HCT116 (cell line): ENCODE measurements around the gene TREML1. TPM values are rescaled to one million over a fixed set of nuclear protein-coding genes. Genes with fewer than 3 reads are reported as not detected.

Source experiments
- ATAC-seq: fragments of 200-7000 bp; cut with Tn5 transposase; 2 replicates; pipeline ENCODE4 v1.9.1; 2020; ENCODE audit warnings: mild to moderate bottlenecking, moderate library complexity
- BruUV-seq: library from RNA; stranded (reverse); fragments of 400-500 nt; replicated peaks from 2 replicates; lab custom pipeline; 2021; lab: Mats Ljungman, UMichigan
- CTCF ChIA-PET: fragments of 300-600 bp; sonication (Branson Sonifier 250); formaldehyde crosslinking; loops from one replicate; lab custom pipeline; 2021; ENCODE audit warnings: antibody characterized with exemption; lab: Charles Lee
- POLR2A ChIA-PET: fragments of 300-600, 350-600 bp; sonication (Branson Sonifier 250); formaldehyde crosslinking; loops from one replicate; lab custom pipeline; 2021; ENCODE audit warnings: antibody characterized with exemption; lab: Charles Lee
- RAD21 ChIA-PET, 2 experiments: fragments of 300-600 bp; sonication (Branson Sonifier 250); formaldehyde crosslinking; loops; one replicate each; lab custom pipeline; 2023; ENCODE audit warnings: low total read pairs in 2 of 2; ENCODE audit not compliant: uncharacterized antibody in 2 of 2, unreplicated experiment in 2 of 2, low non-redundant PET in 1 of 2; lab: Charles Lee
- DNase-seq: peaks from one replicate; pipeline ENCODE4 v3.0.0-alpha.2; 2010; ENCODE audit warnings: low read depth, low spot score
- H2AFZ ChIP-seq: fragments of 200-600 bp; shearing (Covaris generic), sonication (generic); 2 replicates; pipeline ENCODE4 v1.6.1; 2017; ENCODE audit warnings: low read depth, mixed run types, mixed read lengths, antibody characterized with exemption, low read length; ENCODE audit not compliant: poor library complexity, severe bottlenecking
- H3K27ac ChIP-seq: 2 replicates; pipeline ENCODE4 v1.5.1; 2012; ENCODE audit warnings: low read depth, low read length
- H3K27me3 ChIP-seq: fragments of 200-600 bp; sonication (generic); 2 replicates; pipeline ENCODE4 v1.6.1; 2016; ENCODE audit warnings: mixed run types, low read length, mixed read lengths; ENCODE audit not compliant: insufficient read depth
- H3K36me3 ChIP-seq, 2 experiments: fragments of 200-500 bp in 1 of 2; fragments of 200-600 bp in 1 of 2; sonication (Bioruptor generic) in 1 of 2; sonication (generic) in 1 of 2; 2 replicates each; pipeline versions ENCODE4 v1.5.1 to v1.6.1; 2014 to 2016; ENCODE audit warnings: low read length in 2 of 2, inconsistent platforms in 1 of 2, mixed read lengths in 1 of 2, mixed run types in 1 of 2; ENCODE audit not compliant: insufficient read depth in 2 of 2, control insufficient read depth in 1 of 2
- H3K4me1 ChIP-seq, 2 experiments: fragments of 200-600 bp in 1 of 2; sonication (generic) in 1 of 2; 2 replicates each; pipeline versions ENCODE4 v1.5.1 to v1.6.1; 2012 to 2017; ENCODE audit warnings: low read length in 2 of 2, inconsistent platforms in 1 of 2, mild to moderate bottlenecking in 1 of 2, mixed read lengths in 1 of 2, mixed run types in 1 of 2, moderate library complexity in 1 of 2; ENCODE audit not compliant: insufficient read depth in 2 of 2, control insufficient read depth in 1 of 2
- H3K4me2 ChIP-seq: fragments of 200-600 bp; sonication (generic); 2 replicates; pipeline ENCODE4 v1.6.1; 2017; ENCODE audit warnings: mixed run types, low read length, mixed read lengths
- H3K4me3 ChIP-seq, 2 experiments: fragments of 200-600 bp in 1 of 2; sonication (generic) in 1 of 2; replicated peaks in 1 of 2; 2 replicates each; pipeline ENCODE4 v1.5.1; 2011 to 2016; ENCODE audit warnings: low read length in 2 of 2, control low read depth in 1 of 2, low read depth in 1 of 2, mild to moderate bottlenecking in 1 of 2, mixed read lengths in 1 of 2, mixed run types in 1 of 2
- H3K79me2 ChIP-seq: fragments of 200-600 bp; sonication (generic); 2 replicates; pipeline ENCODE4 v1.6.1; 2017; ENCODE audit warnings: mild to moderate bottlenecking, mixed run types, low read length, moderate library complexity, mixed read lengths; ENCODE audit not compliant: insufficient read depth
- H3K9ac ChIP-seq: fragments of 200-600 bp; sonication (generic); 2 replicates; pipeline ENCODE4 v1.6.1; 2016; ENCODE audit warnings: low read length, mixed read lengths
- H3K9me2 ChIP-seq: fragments of 200-600 bp; sonication (generic), shearing (Covaris generic); 2 replicates; pipeline ENCODE4 v1.6.1; 2017; ENCODE audit warnings: mixed run types, mild to moderate bottlenecking, moderate library complexity; ENCODE audit not compliant: insufficient read depth
- H3K9me3 ChIP-seq, 2 experiments: fragments of 200-500 bp in 1 of 2; fragments of 200-600 bp in 1 of 2; sonication (Bioruptor generic) in 1 of 2; sonication (generic) in 1 of 2; 2 replicates each; pipeline ENCODE4 v1.6.1; 2014 to 2017; ENCODE audit warnings: low read length in 2 of 2, mixed read lengths in 2 of 2, inconsistent platforms in 1 of 2, low read depth in 1 of 2, mild to moderate bottlenecking in 1 of 2, mixed run types in 1 of 2, moderate library complexity in 1 of 2; ENCODE audit not compliant: control insufficient read depth in 1 of 2, insufficient read depth in 1 of 2
- H4K20me1 ChIP-seq: fragments of 200-600 bp; sonication (generic), shearing (Covaris generic); 2 replicates; pipeline ENCODE4 v1.6.1; 2017; ENCODE audit warnings: mixed run types, mild to moderate bottlenecking, moderate library complexity; ENCODE audit not compliant: insufficient read depth
- CBX3 ChIP-seq: IDR thresholded peaks from 2 replicates; pipeline ENCODE4 v1.6.1; 2012; ENCODE audit warnings: low read depth
- ELF1 ChIP-seq: IDR thresholded peaks from 2 replicates; pipeline ENCODE4 v1.6.1; 2012; ENCODE audit warnings: low read depth, borderline replicate concordance
- EZH2 ChIP-seq: fragments of 200-600 bp; sonication (generic); IDR thresholded peaks from 2 replicates; pipeline ENCODE4 v1.6.1; 2017; ENCODE audit warnings: antibody characterized with exemption, mixed run types
- EZH2phosphoT487 ChIP-seq: fragments of 200-600 bp; IDR thresholded peaks from 2 replicates; pipeline ENCODE4 v1.6.1; 2018; ENCODE audit warnings: antibody characterized with exemption, borderline replicate concordance
- JUND ChIP-seq: IDR thresholded peaks from 2 replicates; pipeline ENCODE4 v1.6.1; 2012
- POLR2A ChIP-seq: IDR thresholded peaks from 2 replicates; pipeline ENCODE4 v1.7.0; 2011; ENCODE audit warnings: borderline replicate concordance; ENCODE audit not compliant: insufficient read depth, insufficient read length; ENCODE audit errors: extremely low read depth
- POLR2AphosphoS5 ChIP-seq: IDR thresholded peaks from 2 replicates; pipeline ENCODE4 v1.6.1; 2011; ENCODE audit warnings: mild to moderate bottlenecking, low read depth, low read length, moderate library complexity
- RAD21 ChIP-seq: IDR thresholded peaks from 2 replicates; pipeline ENCODE4 v1.6.1; 2012; ENCODE audit warnings: low read depth, mild to moderate bottlenecking
- SP1 ChIP-seq: IDR thresholded peaks from 2 replicates; pipeline ENCODE4 v1.6.1; 2012; ENCODE audit warnings: low read depth
- YY1 ChIP-seq: IDR thresholded peaks from 2 replicates; pipeline ENCODE4 v1.6.1; 2011; ENCODE audit warnings: low read length, low read depth, moderate library complexity, mild to moderate bottlenecking; ENCODE audit not compliant: insufficient replicate concordance; ENCODE audit errors: extremely low read depth
- ZNF274 ChIP-seq: fragments of 200-500 bp; sonication (Bioruptor generic); IDR thresholded peaks from 2 replicates; pipeline ENCODE4 v1.6.1; 2014; ENCODE audit warnings: mild to moderate bottlenecking, low read depth, low read length, inconsistent platforms
- intact Hi-C: fragments of 100-400 bp; cut with micrococcal nuclease; formaldehyde crosslinking; loops from 2 replicates; pipeline ENCODE4 v1.10.0; 2022
- total RNA-seq: library from RNA; stranded (reverse); gene quantifications from one replicate; pipeline ENCODE4 v1.2.1, GENCODE V29; 2021; ENCODE audit not compliant: unreplicated experiment
- TF ChIP-seq, protein P1 (sequence below), 3 experiments: fragments of 200-600 bp in 1 of 3; sonication (generic) in 1 of 3; IDR thresholded peaks in 2 of 3; conservative IDR thresholded peaks in 1 of 3; 2 replicates each; pipeline ENCODE4 v1.5.1; 2012 to 2017; ENCODE audit warnings: low read depth in 2 of 3, low read length in 2 of 3, antibody characterized with exemption in 1 of 3, borderline replicate concordance in 1 of 3, control low read depth in 1 of 3, mild to moderate bottlenecking in 1 of 3, mixed read lengths in 1 of 3, mixed run types in 1 of 3, moderate library complexity in 1 of 3; ENCODE audit not compliant: insufficient read depth in 1 of 3
- TF ChIP-seq, protein P2 (sequence below): IDR thresholded peaks from 2 replicates; pipeline ENCODE4 v1.6.1; 2012; ENCODE audit warnings: low read depth

TREML1 gene
- total RNA-seq, 1 experiment from 2014 or later: not detected

DNA sequence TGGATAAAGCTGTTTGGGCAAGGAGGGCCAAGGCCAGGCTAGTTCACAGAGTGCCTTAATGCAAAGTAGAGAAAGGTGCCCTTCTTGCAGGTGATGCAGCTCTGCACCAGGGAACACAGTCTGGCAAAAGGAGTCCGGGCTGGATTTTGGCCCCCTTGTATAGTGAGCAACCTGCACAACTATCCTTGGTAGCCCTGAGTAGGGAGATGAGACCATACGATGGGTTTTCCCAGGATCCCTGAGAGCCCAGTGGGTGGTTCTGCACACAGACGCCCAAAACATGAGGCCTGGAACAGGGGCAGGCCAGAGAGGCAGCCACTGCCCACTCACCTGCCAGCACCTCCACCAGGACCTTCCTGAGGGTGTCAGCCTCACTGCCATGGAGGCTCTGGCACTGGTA, 6.8 kb upstream of the TREML1 start:
- POLR2A ChIA-PET: no interaction called here
- Histone ChIP-seq H2AFZ (no peak overlapping the region), H3K4me3 (no peak overlapping the region), H3K9me3 (no peaks in the 10 kb centered on the region), H3K4me2 (no peak overlapping the region), H3K27me3 (peaks cover 34% of the 10 kb centered on the region), H3K4me1 (no peaks in the 10 kb centered on the region), H3K36me3 (no peaks in the 10 kb centered on the region)
- BruUV-seq: no TSS peak
- DNase-seq: no peak
- no peak for ATAC-seq
- TF ChIP-seq JUND: no peak
- no peak for TF ChIP-seq YY1
- TF ChIP-seq SP1: no peak
- no peak for TF ChIP-seq POLR2AphosphoS5
- no peak for TF ChIP-seq ELF1
- TF ChIP-seq CBX3: no peak
- TF ChIP-seq, all 23 proteins: peak for 0
- no peaks in the 10 kb centered on the region for H4K20me1 ChIP-seq
- H3K9ac ChIP-seq: no peak overlapping the region
- intact Hi-C loops: no loop called here
- H3K9me2 ChIP-seq: no peaks in the 10 kb centered on the region
- H3K27ac ChIP-seq: no peak overlapping the region
- CTCF ChIA-PET: no interaction called here
- no peaks in the 10 kb centered on the region for H3K79me2 ChIP-seq
- RAD21 ChIA-PET: no interaction called here

DNA sequence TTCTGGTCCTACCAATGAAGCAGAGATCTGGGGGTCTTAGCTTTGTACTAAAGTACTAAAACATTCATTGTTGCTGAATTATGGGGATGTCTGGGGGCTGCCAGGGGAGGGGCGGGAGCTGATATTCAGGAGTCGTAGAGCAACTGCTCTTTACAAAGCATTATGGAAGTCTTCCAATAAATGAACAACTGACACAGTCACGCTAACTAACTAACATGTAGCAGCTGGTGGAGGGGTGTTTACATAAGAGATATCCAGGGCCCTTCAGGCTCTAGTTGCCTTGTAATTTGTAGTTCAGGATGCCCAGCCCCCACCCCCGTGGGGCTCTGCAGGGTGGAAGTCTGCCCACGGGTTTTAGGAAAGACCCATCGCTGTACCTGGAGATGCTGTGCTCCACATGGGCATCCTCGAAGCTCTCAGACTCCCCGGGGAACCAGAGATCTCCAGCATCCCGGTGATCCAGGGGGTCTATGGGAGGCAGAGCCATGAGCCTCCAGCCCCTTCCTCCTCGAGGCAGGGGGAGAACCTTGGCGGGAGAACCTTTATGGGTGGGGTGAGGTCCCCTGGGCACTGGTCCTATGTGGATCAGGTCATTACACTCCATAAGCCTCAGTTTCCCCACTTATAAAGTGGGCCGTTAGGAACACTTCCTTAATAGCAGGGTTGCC, 5.4 kb upstream of the TREML1 start:
- Histone ChIP-seq H3K9ac (no peak overlapping the region), H3K4me3 (no peak overlapping the region), H3K9me2 (no peaks in the 10 kb centered on the region), H3K36me3 (no peaks in the 10 kb centered on the region), H3K4me2 (no peak overlapping the region), H3K27ac (no peak overlapping the region), H3K4me1 (no peaks in the 10 kb centered on the region), H2AFZ (no peak overlapping the region), H3K79me2 (no peaks in the 10 kb centered on the region), H3K27me3 (peaks cover 26% of the 10 kb centered on the region; the same call in 1 of the 2 replicates), H3K9me3 (no peaks in the 10 kb centered on the region), H4K20me1 (no peaks in the 10 kb centered on the region)
- no TSS peak for BruUV-seq
- RAD21 ChIA-PET: no interaction called here
- POLR2A ChIA-PET: no interaction called here
- DNase-seq (no peak), ATAC-seq (no peak)
- CTCF ChIA-PET: no interaction called here
- intact Hi-C loops: no loop called here
- no peak for TF ChIP-seq EZH2
- no peak for TF ChIP-seq CBX3
- TF ChIP-seq, protein P1, sequence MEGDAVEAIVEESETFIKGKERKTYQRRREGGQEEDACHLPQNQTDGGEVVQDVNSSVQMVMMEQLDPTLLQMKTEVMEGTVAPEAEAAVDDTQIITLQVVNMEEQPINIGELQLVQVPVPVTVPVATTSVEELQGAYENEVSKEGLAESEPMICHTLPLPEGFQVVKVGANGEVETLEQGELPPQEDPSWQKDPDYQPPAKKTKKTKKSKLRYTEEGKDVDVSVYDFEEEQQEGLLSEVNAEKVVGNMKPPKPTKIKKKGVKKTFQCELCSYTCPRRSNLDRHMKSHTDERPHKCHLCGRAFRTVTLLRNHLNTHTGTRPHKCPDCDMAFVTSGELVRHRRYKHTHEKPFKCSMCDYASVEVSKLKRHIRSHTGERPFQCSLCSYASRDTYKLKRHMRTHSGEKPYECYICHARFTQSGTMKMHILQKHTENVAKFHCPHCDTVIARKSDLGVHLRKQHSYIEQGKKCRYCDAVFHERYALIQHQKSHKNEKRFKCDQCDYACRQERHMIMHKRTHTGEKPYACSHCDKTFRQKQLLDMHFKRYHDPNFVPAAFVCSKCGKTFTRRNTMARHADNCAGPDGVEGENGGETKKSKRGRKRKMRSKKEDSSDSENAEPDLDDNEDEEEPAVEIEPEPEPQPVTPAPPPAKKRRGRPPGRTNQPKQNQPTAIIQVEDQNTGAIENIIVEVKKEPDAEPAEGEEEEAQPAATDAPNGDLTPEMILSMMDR (IDR thresholded peaks at IDR 0.05 in 2 of 3, conservative IDR thresholded peaks at IDR 0.05 in 1 of 3; ENCODE audit: borderline replicate concordance in 1 of 3, insufficient read depth in 1 of 3, low read depth in 2 of 3, low read length in 2 of 3): no peak
- TF ChIP-seq, protein P2, sequence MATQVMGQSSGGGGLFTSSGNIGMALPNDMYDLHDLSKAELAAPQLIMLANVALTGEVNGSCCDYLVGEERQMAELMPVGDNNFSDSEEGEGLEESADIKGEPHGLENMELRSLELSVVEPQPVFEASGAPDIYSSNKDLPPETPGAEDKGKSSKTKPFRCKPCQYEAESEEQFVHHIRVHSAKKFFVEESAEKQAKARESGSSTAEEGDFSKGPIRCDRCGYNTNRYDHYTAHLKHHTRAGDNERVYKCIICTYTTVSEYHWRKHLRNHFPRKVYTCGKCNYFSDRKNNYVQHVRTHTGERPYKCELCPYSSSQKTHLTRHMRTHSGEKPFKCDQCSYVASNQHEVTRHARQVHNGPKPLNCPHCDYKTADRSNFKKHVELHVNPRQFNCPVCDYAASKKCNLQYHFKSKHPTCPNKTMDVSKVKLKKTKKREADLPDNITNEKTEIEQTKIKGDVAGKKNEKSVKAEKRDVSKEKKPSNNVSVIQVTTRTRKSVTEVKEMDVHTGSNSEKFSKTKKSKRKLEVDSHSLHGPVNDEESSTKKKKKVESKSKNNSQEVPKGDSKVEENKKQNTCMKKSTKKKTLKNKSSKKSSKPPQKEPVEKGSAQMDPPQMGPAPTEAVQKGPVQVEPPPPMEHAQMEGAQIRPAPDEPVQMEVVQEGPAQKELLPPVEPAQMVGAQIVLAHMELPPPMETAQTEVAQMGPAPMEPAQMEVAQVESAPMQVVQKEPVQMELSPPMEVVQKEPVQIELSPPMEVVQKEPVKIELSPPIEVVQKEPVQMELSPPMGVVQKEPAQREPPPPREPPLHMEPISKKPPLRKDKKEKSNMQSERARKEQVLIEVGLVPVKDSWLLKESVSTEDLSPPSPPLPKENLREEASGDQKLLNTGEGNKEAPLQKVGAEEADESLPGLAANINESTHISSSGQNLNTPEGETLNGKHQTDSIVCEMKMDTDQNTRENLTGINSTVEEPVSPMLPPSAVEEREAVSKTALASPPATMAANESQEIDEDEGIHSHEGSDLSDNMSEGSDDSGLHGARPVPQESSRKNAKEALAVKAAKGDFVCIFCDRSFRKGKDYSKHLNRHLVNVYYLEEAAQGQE: no peak
- no peak for TF ChIP-seq ZNF274
- no peak for TF ChIP-seq RAD21
- no peak for TF ChIP-seq JUND
- TF ChIP-seq YY1: no peak
- no peak for TF ChIP-seq POLR2A
- TF ChIP-seq SP1: no peak
- TF ChIP-seq EZH2phosphoT487: no peak
